Prostate gland (tissue), 2 donors: ENCODE data around the gene SMAD5.

Source experiments
- CTCF ChIP-seq, 4 experiments: fragments of 200-600 bp in 2 of 4; fragments of 450-650 bp in 2 of 4; sonication (generic) in 2 of 4; IDR thresholded peaks; 1 replicate in 3 of 4; 2 replicates in 1 of 4; pipeline ENCODE4 v1.5.1; 2016 to 2019; ENCODE audit warnings: antibody characterized with exemption in 4 of 4, mild to moderate bottlenecking in 2 of 4, moderate library complexity in 2 of 4
- POLR2A ChIP-seq: fragments of 450-650 bp; IDR thresholded peaks from one replicate; pipeline ENCODE4 v1.6.1; 2016; ENCODE audit warnings: antibody characterized with exemption, mild to moderate bottlenecking

DNA sequence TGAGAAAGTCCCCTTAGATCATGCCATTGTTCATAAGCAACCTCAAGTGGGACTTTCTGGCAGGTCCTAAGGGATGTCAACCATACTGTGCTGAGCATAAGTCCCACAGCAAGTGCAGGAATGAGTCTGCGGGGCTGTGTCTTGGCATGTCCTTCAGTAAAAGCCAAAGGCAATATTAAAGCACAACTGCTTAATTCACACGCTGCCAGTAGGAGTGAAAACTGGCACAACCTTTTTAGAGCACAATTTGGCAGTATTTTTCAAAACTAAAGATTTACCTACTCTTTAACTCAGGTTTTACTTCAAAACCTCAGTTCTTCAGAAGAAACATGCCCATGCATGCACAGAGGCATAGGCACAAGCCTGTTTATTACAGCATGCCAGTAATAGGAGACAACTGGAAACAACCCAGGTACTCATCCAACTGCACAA, 24.4 kb upstream of the SMAD5 start:
- TF ChIP-seq CTCF (IDR thresholded peaks at IDR 0.05), result peak in 1 of 4 experiments; percentile 4
- TF ChIP-seq POLR2A, result no peak
